GM10248 (cell line): ENCODE measurements around the gene DENND4A.

Experiments
- CTCF ChIA-PET: fragments of 300-600 bp; sonication (Branson Sonifier 250); formaldehyde crosslinking; extraction: SDS; loops from one replicate; lab custom pipeline; 2021; ENCODE audit warnings: antibody characterized with exemption; lab: Yijun Ruan, JAX
- POLR2A ChIA-PET: fragments of 350-650 bp; sonication (Branson Sonifier 250); formaldehyde crosslinking; extraction: SDS; loops from one replicate; lab custom pipeline; 2020; ENCODE audit warnings: antibody characterized with exemption; lab: Yijun Ruan, JAX
- DNase-seq: peaks from one replicate; pipeline ENCODE4 v3.0.0; 2012; ENCODE audit errors: extremely low spot score
- TF ChIP-seq, protein P1 (sequence below): IDR thresholded peaks from 2 replicates; pipeline ENCODE4 v1.5.1; 2012; ENCODE audit warnings: mild to moderate bottlenecking, low read depth; ENCODE audit errors: extremely low read depth, missing control alignments, control extremely low read depth

DENND4A gene

DNA sequence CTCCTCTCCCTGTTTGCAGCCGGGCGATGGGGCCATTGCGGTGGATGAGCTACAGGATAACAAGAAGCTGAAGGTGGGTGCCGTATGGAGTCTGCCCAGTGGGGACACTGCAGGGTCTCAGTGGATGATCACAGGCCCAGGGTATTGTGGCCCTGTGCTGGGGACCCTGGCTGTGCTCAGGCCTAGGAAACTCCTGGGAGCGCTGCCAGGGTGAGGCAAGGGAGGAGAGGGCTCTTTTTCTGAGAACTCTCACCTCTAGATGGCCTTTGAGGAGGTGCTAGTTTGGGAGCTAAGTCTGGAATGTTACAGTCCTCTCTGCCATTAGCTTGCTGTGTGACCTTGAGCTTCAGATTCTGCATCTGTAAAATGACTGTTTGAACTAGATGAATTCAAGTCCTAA is 154.0 kb downstream of the DENND4A start:
- no peak for DNase-seq
- POLR2A ChIA-PET: no interaction called here
- TF ChIP-seq, protein P1, sequence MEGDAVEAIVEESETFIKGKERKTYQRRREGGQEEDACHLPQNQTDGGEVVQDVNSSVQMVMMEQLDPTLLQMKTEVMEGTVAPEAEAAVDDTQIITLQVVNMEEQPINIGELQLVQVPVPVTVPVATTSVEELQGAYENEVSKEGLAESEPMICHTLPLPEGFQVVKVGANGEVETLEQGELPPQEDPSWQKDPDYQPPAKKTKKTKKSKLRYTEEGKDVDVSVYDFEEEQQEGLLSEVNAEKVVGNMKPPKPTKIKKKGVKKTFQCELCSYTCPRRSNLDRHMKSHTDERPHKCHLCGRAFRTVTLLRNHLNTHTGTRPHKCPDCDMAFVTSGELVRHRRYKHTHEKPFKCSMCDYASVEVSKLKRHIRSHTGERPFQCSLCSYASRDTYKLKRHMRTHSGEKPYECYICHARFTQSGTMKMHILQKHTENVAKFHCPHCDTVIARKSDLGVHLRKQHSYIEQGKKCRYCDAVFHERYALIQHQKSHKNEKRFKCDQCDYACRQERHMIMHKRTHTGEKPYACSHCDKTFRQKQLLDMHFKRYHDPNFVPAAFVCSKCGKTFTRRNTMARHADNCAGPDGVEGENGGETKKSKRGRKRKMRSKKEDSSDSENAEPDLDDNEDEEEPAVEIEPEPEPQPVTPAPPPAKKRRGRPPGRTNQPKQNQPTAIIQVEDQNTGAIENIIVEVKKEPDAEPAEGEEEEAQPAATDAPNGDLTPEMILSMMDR: no peak
- CTCF ChIA-PET: interaction anchor here (0.7 to 5.8 kb wide), 32 partner anchors 10 to 529 kb away, joined by 3 to 57 read pairs (median 5); partner anchors contain the start of genes INTS14, RAB11A and SLC24A1

GRCh38 chr15:65634356-65634755 is 157.7 kb downstream of the DENND4A start:
- DNase-seq: no peak
- POLR2A ChIA-PET: interaction anchor here (0.6 kb wide), 1 partner anchor 233 kb away, joined by 7 read pairs; no protein-coding TSS in a partner anchor
- TF ChIP-seq, protein P1: no peak
- CTCF ChIA-PET: interaction anchor here (0.6 kb wide), 1 partner anchor 472 kb away, joined by 3 read pairs; no protein-coding TSS in a partner anchor

DNA sequence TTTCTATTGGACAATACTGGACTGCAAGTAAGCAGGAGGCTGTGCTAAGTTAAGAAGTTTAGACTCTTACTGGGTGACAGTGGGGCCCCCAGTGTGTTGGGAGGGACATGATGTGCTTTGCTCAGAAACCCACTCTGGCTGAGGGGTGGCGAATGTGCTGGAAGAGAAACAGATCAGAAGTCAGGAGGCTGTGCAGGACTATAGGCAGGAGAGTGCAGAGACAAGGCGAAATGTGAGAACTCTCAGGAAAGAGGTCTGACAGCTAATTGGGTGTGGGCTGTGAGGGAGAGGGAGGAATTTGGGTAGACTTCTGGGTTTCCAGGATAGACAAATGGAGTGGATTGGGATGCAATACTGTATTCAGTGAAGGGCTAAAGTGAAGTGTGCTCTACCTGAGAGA is 158.3 kb downstream of the DENND4A start:
- CTCF ChIA-PET: no interaction called here
- TF ChIP-seq, protein P1: no peak
- DNase-seq: no peak
- POLR2A ChIA-PET: interaction anchor here (0.6 kb wide), 1 partner anchor 232 kb away, joined by 7 read pairs; no protein-coding TSS in a partner anchor

DNA sequence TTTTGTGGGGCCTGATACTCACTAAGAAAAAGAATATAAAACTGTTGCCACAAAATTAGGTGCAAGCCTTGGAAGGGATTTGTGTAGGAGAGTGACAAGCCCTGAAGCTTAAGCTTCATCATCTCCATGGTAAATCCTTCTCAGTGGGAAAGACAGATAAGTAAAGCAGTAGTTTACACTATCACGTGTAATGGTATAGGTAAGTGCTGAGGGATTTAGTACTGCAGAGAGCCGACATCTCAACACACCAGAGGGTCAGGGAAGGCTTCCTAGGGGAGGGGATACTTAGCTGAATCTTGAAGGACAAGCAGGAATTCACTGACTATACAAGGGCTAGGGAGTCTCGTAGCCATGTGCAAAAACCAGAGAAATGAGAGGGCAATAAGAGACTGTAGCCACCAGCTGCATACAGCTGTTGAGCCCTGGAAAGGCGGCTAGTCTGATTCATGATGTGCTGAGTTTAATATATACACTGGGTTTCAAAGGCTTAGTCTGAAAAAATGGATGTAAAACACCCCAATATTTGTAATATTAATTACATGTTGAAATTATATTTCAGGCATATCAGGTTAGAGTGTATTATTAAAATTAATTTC is 159.2 kb downstream of the DENND4A start:
- CTCF ChIA-PET: interaction anchor here (1.8 to 3.0 kb wide), 2 partner anchors 22 to 31 kb away, joined by 3 to 13 read pairs; partner anchors contain the start of gene INTS14
- POLR2A ChIA-PET: no interaction called here
- no peak for DNase-seq
- TF ChIP-seq, protein P1: no peak

- no peak for DNase-seq
- TF ChIP-seq, protein P1: no peak
- CTCF ChIA-PET: interaction anchor here (0.8 to 8.1 kb wide), 8 partner anchors 8 to 866 kb away, joined by 3 to 52 read pairs (median 3); partner anchors contain the start of genes INTS14, SLC24A1 and SNAPC5
- POLR2A ChIA-PET: interaction anchor here (0.6 kb wide), 2 partner anchors 199 to 207 kb away, joined by 3 to 6 read pairs; no protein-coding TSS in a partner anchor
Measured at GRCh38 chr15:65631503-65631902, 160.6 kb downstream of the DENND4A start.

GRCh38 chr15:65630760-65631159 is 161.3 kb downstream of the DENND4A start:
- CTCF ChIA-PET: interaction anchor here (0.9 to 8.1 kb wide), 5 partner anchors 9 to 271 kb away, joined by 3 to 52 read pairs (median 3); partner anchors contain the start of genes INTS14 and SLC24A1
- no peak for DNase-seq
- TF ChIP-seq, protein P1: no peak
- POLR2A ChIA-PET: interaction anchor here (0.6 kb wide), 1 partner anchor 207 kb away, joined by 6 read pairs; no protein-coding TSS in a partner anchor
